Gastroesophageal sphincter (tissue), 4 donors: ENCODE measurements around the gene GLT8D1. TPM values are rescaled to one million over a fixed set of nuclear protein-coding genes. Genes with fewer than 3 reads are reported as not detected.

Source experiments
- ATAC-seq: fragments of 150-250 bp; one replicate; pipeline ENCODE4 v1.9.1; 2016; ENCODE audit warnings: mild to moderate bottlenecking, moderate library complexity
- H3K27ac ChIP-seq, 4 donors: fragments of 200-600 bp; sonication (generic) in 3 of 4; 1 replicate in 3 of 4; 2 replicates in 1 of 4; pipeline ENCODE4 v1.5.1; 2016 to 2019
- H3K27me3 ChIP-seq: fragments of 200-600 bp; sonication (generic); one replicate; pipeline ENCODE4 v1.5.1; 2019
- H3K36me3 ChIP-seq, 2 donors: fragments of 200-600 bp; sonication (generic); one replicate each; pipeline ENCODE4 v1.5.1; 2019; ENCODE audit warnings: control low read depth in 1 of 2
- H3K4me1 ChIP-seq, 3 donors: fragments of 200-600 bp; sonication (generic); 1 replicate in 2 of 3; 2 replicates in 1 of 3; pipeline ENCODE4 v1.5.1; 2016 to 2019; ENCODE audit warnings: control low read depth in 2 of 3
- H3K4me3 ChIP-seq, 2 donors: fragments of 200-600 bp; sonication (generic); one replicate each; pipeline ENCODE4 v1.5.1; 2019; ENCODE audit warnings: mild to moderate bottlenecking in 1 of 2, moderate library complexity in 1 of 2
- H3K9me3 ChIP-seq, 3 donors: fragments of 200-600 bp; sonication (generic); one replicate each; pipeline ENCODE4 v1.5.1; 2017 to 2019; ENCODE audit warnings: control low read depth in 2 of 3
- EP300 ChIP-seq: sonication (generic); formaldehyde crosslinking; IDR thresholded peaks from one replicate; pipeline ENCODE4 v1.6.1; 2017; ENCODE audit warnings: antibody characterized with exemption, mild to moderate bottlenecking
- POLR2A ChIP-seq, 2 donors: fragments of 450-650 bp; IDR thresholded peaks; one replicate each; pipeline ENCODE4 v1.6.1; 2017; ENCODE audit warnings: antibody characterized with exemption in 2 of 2, mild to moderate bottlenecking in 2 of 2, moderate library complexity in 1 of 2
- POLR2AphosphoS5 ChIP-seq: sonication (generic); formaldehyde crosslinking; IDR thresholded peaks from one replicate; pipeline ENCODE4 v1.6.1; 2017; ENCODE audit warnings: antibody characterized with exemption
- WGBS, 2 donors: methylation state at CpG; one replicate each; pipeline ENCODE4 v1.1.5; 2018; ENCODE audit warnings: low coverage in 1 of 2; 5-methylcytosine and 5-hydroxymethylcytosine counted together
- total RNA-seq, 4 donors: library from RNA; depleted of rRNA; stranded (reverse); fragments of >200 nt; gene quantifications; one replicate each; pipeline ENCODE4 v1.1.0, GENCODE V29; 2016
- TF ChIP-seq, protein P1 (sequence below), 4 experiments: fragments of 200-600 bp in 2 of 4; fragments of 450-650 bp in 2 of 4; sonication (generic) in 1 of 4; IDR thresholded peaks; one replicate each; pipeline ENCODE4 v1.5.1; 2017 to 2019; ENCODE audit warnings: antibody characterized with exemption in 4 of 4, mild to moderate bottlenecking in 2 of 4, moderate library complexity in 2 of 4

The GLT8D1 gene
- total RNA-seq, 4 donors from 2014 or later: 36.9 to 57.7 (median 48.6) TPM

DNA sequence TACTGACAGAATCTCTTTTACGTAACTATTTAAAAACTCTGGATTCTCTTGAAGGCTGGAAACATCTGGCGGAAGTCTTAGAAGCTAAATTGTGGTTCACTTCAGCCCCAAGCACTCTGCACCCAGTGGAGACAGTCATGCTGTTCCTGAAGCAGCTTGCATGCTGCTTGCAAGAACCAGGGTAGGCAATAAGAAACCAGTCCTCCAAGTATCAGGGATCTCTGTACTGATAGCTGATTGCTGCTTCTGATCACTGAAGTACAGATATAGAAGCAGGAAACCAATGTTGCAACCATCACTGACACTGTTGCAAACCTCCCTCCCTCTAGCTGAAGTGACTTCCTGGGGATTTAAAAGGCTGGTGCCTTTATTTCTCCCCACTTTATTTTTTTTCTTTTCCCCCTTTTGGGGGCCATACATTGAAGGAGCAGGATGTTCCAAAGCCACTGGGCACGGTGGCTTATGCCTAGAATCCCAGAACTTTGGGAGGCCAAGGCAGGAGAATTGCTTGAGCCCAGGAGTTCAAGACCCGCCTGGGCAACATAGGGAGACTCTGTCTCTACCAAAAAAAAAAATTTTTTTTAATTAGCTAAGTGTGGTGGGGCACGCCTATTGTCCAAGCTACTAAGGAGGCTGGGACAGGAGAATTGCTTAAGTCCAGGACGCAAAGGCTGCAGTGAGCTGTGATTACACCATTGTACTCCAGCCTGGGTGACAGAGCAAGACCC, 15.6 kb upstream of the GLT8D1 start:
- no peak overlapping the region for H3K4me3 ChIP-seq
- H3K27me3 ChIP-seq: no peaks in the 10 kb centered on the region
- 86 to 94% methylated on average over 4 to 5 of the region's 6 CpGs for WGBS, 2 donors
- peak; percentile 31 for ATAC-seq
- H3K27ac ChIP-seq: no peak overlapping the region
- peaks cover 0 to 31% of the 10 kb centered on the region in 2 donors for H3K36me3 ChIP-seq
- TF ChIP-seq, protein P1, sequence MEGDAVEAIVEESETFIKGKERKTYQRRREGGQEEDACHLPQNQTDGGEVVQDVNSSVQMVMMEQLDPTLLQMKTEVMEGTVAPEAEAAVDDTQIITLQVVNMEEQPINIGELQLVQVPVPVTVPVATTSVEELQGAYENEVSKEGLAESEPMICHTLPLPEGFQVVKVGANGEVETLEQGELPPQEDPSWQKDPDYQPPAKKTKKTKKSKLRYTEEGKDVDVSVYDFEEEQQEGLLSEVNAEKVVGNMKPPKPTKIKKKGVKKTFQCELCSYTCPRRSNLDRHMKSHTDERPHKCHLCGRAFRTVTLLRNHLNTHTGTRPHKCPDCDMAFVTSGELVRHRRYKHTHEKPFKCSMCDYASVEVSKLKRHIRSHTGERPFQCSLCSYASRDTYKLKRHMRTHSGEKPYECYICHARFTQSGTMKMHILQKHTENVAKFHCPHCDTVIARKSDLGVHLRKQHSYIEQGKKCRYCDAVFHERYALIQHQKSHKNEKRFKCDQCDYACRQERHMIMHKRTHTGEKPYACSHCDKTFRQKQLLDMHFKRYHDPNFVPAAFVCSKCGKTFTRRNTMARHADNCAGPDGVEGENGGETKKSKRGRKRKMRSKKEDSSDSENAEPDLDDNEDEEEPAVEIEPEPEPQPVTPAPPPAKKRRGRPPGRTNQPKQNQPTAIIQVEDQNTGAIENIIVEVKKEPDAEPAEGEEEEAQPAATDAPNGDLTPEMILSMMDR (IDR thresholded peaks at IDR 0.05): no peak
- TF ChIP-seq POLR2AphosphoS5: no peak
- TF ChIP-seq POLR2A (IDR thresholded peaks at IDR 0.05): no peak
- no peak for TF ChIP-seq EP300
- H3K4me1 ChIP-seq: no peaks in the 10 kb centered on the region
- H3K9me3 ChIP-seq: no peaks in the 10 kb centered on the region

DNA sequence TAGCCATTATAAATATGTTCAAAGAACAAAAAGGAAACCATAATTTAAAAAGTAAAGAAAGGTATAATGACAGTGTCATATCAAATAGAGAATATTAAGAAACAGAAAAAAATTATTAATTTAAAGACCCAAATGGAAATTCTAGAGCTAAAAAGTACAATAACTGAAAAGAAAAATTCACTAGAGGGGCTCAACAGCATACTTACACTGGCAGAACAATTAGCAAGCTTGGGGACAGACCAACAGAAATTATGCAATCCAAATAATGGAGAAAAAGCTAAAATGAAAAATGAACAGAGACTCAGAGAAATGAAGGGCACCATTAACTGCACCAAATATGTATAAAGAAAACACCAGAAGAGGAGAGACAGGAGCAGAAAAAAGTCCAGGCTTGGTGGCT, 14.0 kb upstream of the GLT8D1 start:
- peaks cover 0 to 38% of the 10 kb centered on the region in 2 donors for H3K36me3 ChIP-seq
- H3K4me3 ChIP-seq: no peak overlapping the region
- H3K4me1 ChIP-seq: peaks cover 0 to 4% (median 0%) of the 10 kb centered on the region in 3 donors
- H3K27ac ChIP-seq: no peak overlapping the region
- TF ChIP-seq POLR2AphosphoS5: no peak
- TF ChIP-seq EP300: no peak
- no peak for TF ChIP-seq POLR2A (IDR thresholded peaks at IDR 0.05)
- TF ChIP-seq, protein P1 (IDR thresholded peaks at IDR 0.05): no peak
- no peaks in the 10 kb centered on the region for H3K9me3 ChIP-seq
- H3K27me3 ChIP-seq: no peaks in the 10 kb centered on the region
- ATAC-seq: no peak

GRCh38 chr3:52715714-52716305, 10.2 kb upstream of the GLT8D1 start:
- H3K27me3 ChIP-seq: no peaks in the 10 kb centered on the region
- H3K4me3 ChIP-seq: no peak overlapping the region
- H3K9me3 ChIP-seq: no peaks in the 10 kb centered on the region
- TF ChIP-seq EP300 (no peak), POLR2A (IDR thresholded peaks at IDR 0.05) (no peak), POLR2AphosphoS5 (no peak)
- TF ChIP-seq, protein P1 (IDR thresholded peaks at IDR 0.05): no peak
- 71 to 81% methylated on average over 1 to 6 of the region's 11 CpGs for WGBS, 2 donors
- H3K27ac ChIP-seq: no peak overlapping the region
- H3K36me3 ChIP-seq: peaks cover 0 to 39% of the 10 kb centered on the region in 2 donors
- H3K4me1 ChIP-seq: peaks cover 0 to 8% (median 0%) of the 10 kb centered on the region in 3 donors
- ATAC-seq: no peak

GRCh38 chr3:52714335-52715302, 9.0 kb upstream of the GLT8D1 start:
- H3K36me3 ChIP-seq: peaks cover 0 to 44% of the 10 kb centered on the region in 2 donors
- no peak for TF ChIP-seq POLR2A (IDR thresholded peaks at IDR 0.05)
- TF ChIP-seq, protein P1 (IDR thresholded peaks at IDR 0.05): no peak
- TF ChIP-seq EP300: no peak
- no peak for TF ChIP-seq POLR2AphosphoS5
- H3K27me3 ChIP-seq: no peaks in the 10 kb centered on the region
- H3K27ac ChIP-seq: no peak overlapping the region
- H3K9me3 ChIP-seq: no peaks in the 10 kb centered on the region
- no peak for ATAC-seq
- WGBS, 2 donors: 45 to 58% methylated on average over 4 to 6 of the region's 39 CpGs
- H3K4me3 ChIP-seq: no peak overlapping the region
- H3K4me1 ChIP-seq: peaks cover 0 to 8% (median 0%) of the 10 kb centered on the region in 3 donors
